ENCODE data around the gene CGNL1. TPM values are rescaled to one million over a fixed set of nuclear protein-coding genes. Genes with fewer than 3 reads are reported as not detected.

The CGNL1 gene
- total RNA-seq, 2 experiments from 2014 or later, result not detected

DNA sequence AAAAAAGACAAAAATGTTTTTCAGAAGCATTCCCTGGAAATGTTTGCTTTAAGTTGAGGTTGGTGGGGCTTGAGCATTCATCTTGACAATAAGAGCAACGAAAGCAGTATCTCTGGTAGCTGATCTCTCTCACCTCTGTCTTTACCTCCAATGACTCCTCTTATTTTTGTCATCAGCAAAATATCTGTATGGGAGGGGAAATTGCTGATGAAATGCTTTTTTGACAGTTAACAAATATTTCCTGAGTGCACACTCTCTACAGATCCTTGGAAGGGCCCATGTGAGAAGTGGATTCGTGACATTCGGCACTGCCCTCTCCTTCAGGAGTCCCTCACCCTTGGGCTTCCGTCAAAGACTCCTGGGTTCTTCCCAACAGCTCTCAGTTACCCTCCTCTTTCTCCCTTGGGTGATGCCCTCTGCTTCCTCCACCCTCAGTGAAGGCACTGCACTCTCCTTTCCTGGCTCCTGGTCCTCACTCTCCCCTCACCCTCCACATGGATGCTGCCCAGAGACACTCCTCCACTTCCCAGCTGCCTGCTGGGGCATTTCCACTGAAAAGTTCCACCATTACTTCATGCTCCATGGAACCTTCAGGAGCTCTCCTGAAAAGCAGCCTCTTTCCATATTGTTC lies 2.9 kb upstream of the CGNL1 start:
- peaks cover 36% of the 10 kb centered on the region for H3K27me3 Mint-ChIP-seq
- no peak overlapping the region for H3K4me3 Mint-ChIP-seq
- H3K4me1 Mint-ChIP-seq, result peaks cover 10% of the 10 kb centered on the region
- POLR2A ChIA-PET, result no interaction called here
- no peaks in the 10 kb centered on the region for H3K9me3 Mint-ChIP-seq (ENCODE audit: low read depth)
- no peaks in the 10 kb centered on the region for H3K36me3 Mint-ChIP-seq (ENCODE audit: low read depth)
- no peak overlapping the region for H3K27ac Mint-ChIP-seq
- CTCF ChIA-PET, result no interaction called here
- no peak for DNase-seq
- ATAC-seq, result no peak
- intact Hi-C loops (cut with DNase I, micrococcal nuclease), result no loop called here

DNA sequence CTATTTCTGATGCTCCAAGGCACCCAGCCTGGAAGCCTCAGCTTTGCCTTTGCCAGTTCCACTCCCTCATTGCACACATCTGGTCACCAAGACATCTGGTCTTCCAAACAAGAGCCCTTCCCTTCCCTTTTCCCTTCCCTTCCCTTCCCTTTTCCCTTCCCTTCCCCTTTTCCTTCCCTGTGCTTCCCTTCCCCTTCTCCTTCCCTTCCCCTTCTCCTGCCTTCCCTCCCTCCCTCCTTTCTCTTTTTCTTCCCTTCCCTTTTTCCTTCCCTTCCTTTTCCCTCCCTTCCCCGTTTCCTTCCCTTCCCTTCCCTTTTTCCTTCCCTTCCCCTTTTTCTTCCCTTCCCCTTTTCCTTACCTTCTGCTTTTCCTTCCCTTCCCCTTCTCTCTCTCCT lies 2.4 kb upstream of the CGNL1 start:
- H3K27ac Mint-ChIP-seq, result no peak overlapping the region
- H3K4me3 Mint-ChIP-seq, result no peak overlapping the region
- H3K27me3 Mint-ChIP-seq, result peaks cover 39% of the 10 kb centered on the region
- peaks cover 10% of the 10 kb centered on the region for H3K4me1 Mint-ChIP-seq
- ATAC-seq (no peak), DNase-seq (no peak)
- POLR2A ChIA-PET, result no interaction called here
- no peaks in the 10 kb centered on the region for H3K9me3 Mint-ChIP-seq (ENCODE audit: low read depth)
- intact Hi-C loops (cut with DNase I, micrococcal nuclease), result no loop called here
- CTCF ChIA-PET, result no interaction called here
- no peaks in the 10 kb centered on the region for H3K36me3 Mint-ChIP-seq (ENCODE audit: low read depth)

DNA sequence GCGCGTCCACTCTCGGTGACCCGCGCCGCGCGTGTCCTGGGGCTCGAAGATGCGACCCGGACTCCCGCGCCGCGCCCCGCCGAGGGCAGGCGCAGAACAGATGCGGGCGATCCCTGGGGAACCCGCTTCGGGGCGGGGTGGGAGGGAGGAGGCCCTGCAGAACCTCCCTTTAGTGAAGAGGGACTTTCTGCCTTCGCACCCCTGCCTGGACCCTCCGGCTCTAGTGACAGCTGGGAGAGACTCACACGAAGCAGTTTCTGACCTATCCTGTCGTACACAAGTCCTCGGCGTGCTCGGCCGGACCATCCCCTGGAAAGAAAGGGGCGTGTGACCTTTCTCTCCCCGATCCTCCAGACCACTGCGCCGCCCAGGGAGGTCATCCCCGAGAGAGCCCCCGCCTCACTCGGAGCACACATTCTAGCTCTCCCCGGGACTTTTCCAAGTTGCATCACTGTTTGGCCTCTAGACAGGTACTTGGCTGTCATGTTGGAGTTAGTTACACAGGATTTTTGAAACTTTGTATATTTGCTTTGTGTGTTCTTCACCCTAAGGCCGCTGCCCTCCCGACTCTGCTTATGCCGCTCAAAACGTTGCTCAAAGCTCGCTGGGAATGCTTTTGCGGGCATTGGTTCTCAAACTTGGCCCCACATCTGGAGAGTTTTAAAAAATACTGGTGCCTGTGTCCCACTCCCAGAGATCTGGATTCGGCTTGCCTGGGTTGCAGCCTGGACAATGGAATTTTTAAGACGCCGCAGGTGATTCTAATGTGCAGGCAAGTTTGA lies 582 bp downstream of the CGNL1 start:
- no peaks in the 10 kb centered on the region for H3K9me3 Mint-ChIP-seq (ENCODE audit: low read depth)
- H3K4me1 Mint-ChIP-seq, result peaks cover 10% of the 10 kb centered on the region
- POLR2A ChIA-PET, result no interaction called here
- intact Hi-C loops (cut with DNase I, micrococcal nuclease), result no loop called here
- H3K27me3 Mint-ChIP-seq, result peaks cover 43% of the 10 kb centered on the region
- H3K27ac Mint-ChIP-seq, result no peak overlapping the region
- DNase-seq (peak; percentile 7), ATAC-seq (no peak)
- peak overlapping the region; percentile 36 for H3K4me3 Mint-ChIP-seq
- no peaks in the 10 kb centered on the region for H3K36me3 Mint-ChIP-seq (ENCODE audit: low read depth)
- CTCF ChIA-PET, result no interaction called here

DNA sequence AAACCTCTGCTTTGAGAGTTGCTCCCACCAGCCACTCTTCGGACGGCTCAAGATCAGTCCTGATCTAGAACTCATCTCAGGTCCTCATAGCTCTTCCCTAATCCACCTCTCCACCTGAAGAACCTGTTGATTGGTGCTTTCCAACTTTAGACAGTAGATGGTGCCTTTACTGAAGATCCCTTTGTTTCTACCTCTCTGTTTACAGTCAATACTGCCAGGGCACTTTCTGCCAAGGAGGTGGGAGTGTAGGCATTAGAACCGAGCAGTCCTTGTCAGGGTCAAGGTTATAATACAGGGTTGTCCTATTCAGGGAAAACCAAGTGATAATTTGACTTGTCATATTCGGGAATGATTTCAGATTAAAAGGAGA lies 1.2 kb downstream of the CGNL1 start:
- ChIA-PET POLR2A (no interaction called here), CTCF (no interaction called here)
- Mint-ChIP-seq H3K9me3 (ENCODE audit: low read depth) (no peaks in the 10 kb centered on the region), H3K36me3 (ENCODE audit: low read depth) (no peaks in the 10 kb centered on the region), H3K27me3 (peaks cover 44% of the 10 kb centered on the region), H3K27ac (no peak overlapping the region), H3K4me1 (peaks cover 10% of the 10 kb centered on the region), H3K4me3 (peak overlapping the region; percentile 9)
- ATAC-seq, result no peak
- intact Hi-C loops (cut with DNase I, micrococcal nuclease), result no loop called here
- no peak for DNase-seq

DNA sequence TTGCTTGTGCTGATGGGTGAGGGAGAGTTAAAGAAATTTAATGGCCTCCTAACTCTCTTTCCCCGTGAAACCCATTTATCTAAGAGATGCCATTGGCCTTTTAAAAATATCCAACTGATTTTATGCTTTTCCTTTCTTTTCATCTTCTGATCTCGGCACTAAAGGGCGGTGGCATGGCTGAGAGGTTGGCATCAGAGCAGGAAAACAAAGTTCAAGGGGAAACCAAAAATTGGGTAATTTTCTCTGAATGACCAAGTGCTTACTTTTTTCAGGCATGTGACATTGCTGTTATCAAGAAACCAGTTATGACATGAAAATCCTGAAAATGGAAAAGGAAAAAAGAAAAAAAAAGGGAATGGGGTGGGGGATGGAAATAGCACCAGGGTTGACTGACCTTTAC lies 3.2 kb downstream of the CGNL1 start:
- ATAC-seq (no peak), DNase-seq (no peak)
- no peaks in the 10 kb centered on the region for H3K36me3 Mint-ChIP-seq (ENCODE audit: low read depth)
- CTCF ChIA-PET, result no interaction called here
- H3K9me3 Mint-ChIP-seq (ENCODE audit: low read depth), result no peaks in the 10 kb centered on the region
- POLR2A ChIA-PET, result no interaction called here
- intact Hi-C loops (cut with DNase I, micrococcal nuclease), result no loop called here
- H3K4me1 Mint-ChIP-seq, result peaks cover 10% of the 10 kb centered on the region
- H3K27me3 Mint-ChIP-seq, result peaks cover 36% of the 10 kb centered on the region
- H3K27ac Mint-ChIP-seq, result no peak overlapping the region
- H3K4me3 Mint-ChIP-seq, result no peak overlapping the region

DNA sequence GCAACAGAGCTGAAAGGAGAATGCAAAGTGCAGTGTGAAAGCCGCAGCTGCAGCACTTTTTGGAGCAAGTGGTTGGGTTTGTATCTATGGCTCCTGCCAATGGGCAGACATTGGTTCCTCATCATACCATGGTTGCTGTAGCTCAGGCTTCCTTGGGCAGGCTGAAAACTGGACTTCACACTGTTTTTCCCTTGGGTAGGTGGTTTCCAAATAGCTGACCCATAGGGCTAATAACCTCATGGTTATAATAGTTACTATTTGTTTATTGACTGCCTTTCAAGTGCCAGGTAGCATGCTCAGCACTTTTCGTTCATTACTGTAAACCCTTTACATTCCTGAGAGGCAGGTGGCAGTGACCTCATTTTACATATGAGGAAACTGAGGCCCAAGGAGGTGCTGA lies 4.5 kb downstream of the CGNL1 start:
- no peak overlapping the region for H3K4me3 Mint-ChIP-seq
- H3K9me3 Mint-ChIP-seq (ENCODE audit: low read depth), result no peaks in the 10 kb centered on the region
- DNase-seq, result no peak
- peaks cover 9% of the 10 kb centered on the region for H3K4me1 Mint-ChIP-seq
- CTCF ChIA-PET, result no interaction called here
- POLR2A ChIA-PET, result no interaction called here
- H3K27me3 Mint-ChIP-seq, result peaks cover 25% of the 10 kb centered on the region
- intact Hi-C loops (cut with DNase I, micrococcal nuclease), result no loop called here
- no peak for ATAC-seq
- H3K27ac Mint-ChIP-seq, result no peak overlapping the region
- no peaks in the 10 kb centered on the region for H3K36me3 Mint-ChIP-seq (ENCODE audit: low read depth)

DNA sequence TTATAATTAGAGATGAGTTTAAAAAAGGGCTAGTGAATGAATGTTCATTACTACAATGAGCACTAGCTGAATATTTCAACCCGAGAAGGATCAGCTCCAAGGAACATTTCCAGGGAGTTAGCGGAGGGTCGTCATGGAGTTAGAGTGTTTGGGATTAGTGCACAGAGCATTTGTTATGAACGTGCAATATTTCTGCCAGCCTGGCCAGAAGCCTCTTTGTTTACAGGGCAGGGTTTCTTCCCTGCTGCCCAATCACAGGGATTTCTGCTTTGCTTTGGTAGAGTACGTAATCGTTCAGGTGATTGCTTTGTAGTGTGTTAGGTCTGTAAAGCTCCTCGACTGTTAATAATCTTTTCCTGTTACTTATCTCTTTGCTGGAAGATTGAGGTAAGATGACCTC lies 5.9 kb downstream of the CGNL1 start:
- Mint-ChIP-seq H3K4me1 (peaks cover 3% of the 10 kb centered on the region), H3K9me3 (ENCODE audit: low read depth) (no peaks in the 10 kb centered on the region), H3K36me3 (ENCODE audit: low read depth) (no peaks in the 10 kb centered on the region), H3K27ac (no peak overlapping the region), H3K27me3 (peaks cover 19% of the 10 kb centered on the region), H3K4me3 (no peak overlapping the region)
- CTCF ChIA-PET, result interaction anchor here (1.2 kb wide), 1 partner anchor 891 kb away, joined by 3 read pairs; no protein-coding TSS in a partner anchor
- no peak for ATAC-seq
- intact Hi-C loops (cut with DNase I, micrococcal nuclease), result no loop called here
- POLR2A ChIA-PET, result no interaction called here
- no peak for DNase-seq

DNA sequence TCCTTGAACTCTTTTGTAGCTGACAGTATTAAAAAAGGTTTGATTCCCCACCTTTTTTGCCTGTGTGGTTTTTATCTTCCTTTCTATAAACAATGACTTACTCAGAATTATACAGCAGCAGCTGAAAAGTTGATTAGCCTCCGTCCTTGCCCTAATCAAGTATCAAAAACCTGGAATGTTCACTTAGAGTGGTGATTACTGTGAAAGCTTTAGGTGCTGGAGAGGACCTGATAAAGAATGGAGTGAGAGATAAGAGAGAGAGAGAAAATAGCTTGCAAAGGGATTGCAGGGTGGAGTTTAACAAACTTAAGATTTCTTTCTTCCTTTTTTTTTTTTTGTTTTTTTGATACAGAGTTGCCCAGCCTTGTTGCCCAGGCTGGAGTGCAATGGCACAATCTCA lies 6.7 kb downstream of the CGNL1 start:
- CTCF ChIA-PET, result interaction anchor here (1.2 kb wide), 1 partner anchor 892 kb away, joined by 3 read pairs; no protein-coding TSS in a partner anchor

DNA sequence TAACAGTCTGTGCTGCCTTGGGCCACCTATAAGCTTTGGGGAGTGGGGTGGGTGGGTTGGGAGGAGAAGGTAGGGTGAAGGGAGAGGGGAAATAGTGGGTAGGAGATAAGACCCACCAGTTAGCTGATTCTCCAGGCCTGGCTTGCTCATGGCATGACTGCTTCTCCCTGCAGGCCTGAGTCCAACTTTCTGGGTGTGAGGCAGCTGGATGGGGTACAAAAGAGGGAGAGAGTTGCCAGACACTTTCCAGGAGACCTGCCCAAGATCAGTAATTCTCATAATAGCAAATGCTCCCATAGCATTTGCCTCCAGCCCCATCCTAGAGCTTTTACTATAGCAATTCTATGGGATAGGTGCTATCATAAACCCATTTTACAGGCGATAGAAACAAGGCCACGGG lies 7.7 kb downstream of the CGNL1 start:
- ChIA-PET POLR2A (no interaction called here), CTCF (interaction anchor here (0.6 to 0.8 kb wide), 6 partner anchors 9 to 1091 kb away, joined by 3 to 4 read pairs (median 3); no protein-coding TSS in a partner anchor)
- Mint-ChIP-seq H3K4me1 (no peaks in the 10 kb centered on the region), H3K36me3 (ENCODE audit: low read depth) (no peaks in the 10 kb centered on the region), H3K4me3 (no peak overlapping the region), H3K27me3 (peaks cover 7% of the 10 kb centered on the region), H3K27ac (no peak overlapping the region), H3K9me3 (ENCODE audit: low read depth) (no peaks in the 10 kb centered on the region)
- no peak for DNase-seq
- no peak for ATAC-seq
- intact Hi-C loops (cut with DNase I, micrococcal nuclease), result no loop called here

More for the DNA sequence above, 6.7 kb downstream of the CGNL1 start:
- no peaks in the 10 kb centered on the region for H3K9me3 Mint-ChIP-seq (ENCODE audit: low read depth)
- intact Hi-C loops (cut with DNase I, micrococcal nuclease), result no loop called here
- POLR2A ChIA-PET, result no interaction called here
- no peak for DNase-seq
- no peak overlapping the region for H3K4me3 Mint-ChIP-seq
- no peaks in the 10 kb centered on the region for H3K4me1 Mint-ChIP-seq
- H3K27me3 Mint-ChIP-seq, result peaks cover 11% of the 10 kb centered on the region
- H3K36me3 Mint-ChIP-seq (ENCODE audit: low read depth), result no peaks in the 10 kb centered on the region
- ATAC-seq, result no peak
- H3K27ac Mint-ChIP-seq, result no peak overlapping the region

DNA sequence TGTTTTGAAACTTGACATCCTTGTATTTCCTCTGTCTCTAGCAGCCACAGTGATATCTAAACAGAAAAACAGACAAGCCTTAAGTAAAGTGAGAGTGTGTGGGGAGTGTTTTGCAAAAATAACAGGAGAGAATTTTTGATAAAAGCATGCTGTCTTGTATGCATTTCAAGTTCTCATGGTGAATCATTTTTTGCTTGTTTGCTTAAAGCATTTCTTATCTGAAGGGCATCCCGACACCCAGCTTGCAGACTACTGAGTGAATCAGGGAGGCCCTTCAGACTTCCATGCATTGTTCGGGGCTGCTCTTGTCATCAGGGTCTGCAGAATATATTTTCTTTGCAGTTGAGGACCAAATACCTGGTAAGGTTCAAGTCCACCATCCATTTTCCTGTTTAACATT lies 8.5 kb downstream of the CGNL1 start:
- Mint-ChIP-seq H3K4me1 (no peaks in the 10 kb centered on the region), H3K9me3 (ENCODE audit: low read depth) (no peaks in the 10 kb centered on the region), H3K27ac (no peak overlapping the region), H3K4me3 (no peak overlapping the region), H3K27me3 (peaks cover 6% of the 10 kb centered on the region), H3K36me3 (ENCODE audit: low read depth) (no peaks in the 10 kb centered on the region)
- intact Hi-C loops (cut with DNase I, micrococcal nuclease), result no loop called here
- CTCF ChIA-PET, result interaction anchor here (0.8 kb wide), 1 partner anchor 17 kb away, joined by 3 read pairs; no protein-coding TSS in a partner anchor
- ATAC-seq (no peak), DNase-seq (no peak)
- POLR2A ChIA-PET, result no interaction called here

DNA sequence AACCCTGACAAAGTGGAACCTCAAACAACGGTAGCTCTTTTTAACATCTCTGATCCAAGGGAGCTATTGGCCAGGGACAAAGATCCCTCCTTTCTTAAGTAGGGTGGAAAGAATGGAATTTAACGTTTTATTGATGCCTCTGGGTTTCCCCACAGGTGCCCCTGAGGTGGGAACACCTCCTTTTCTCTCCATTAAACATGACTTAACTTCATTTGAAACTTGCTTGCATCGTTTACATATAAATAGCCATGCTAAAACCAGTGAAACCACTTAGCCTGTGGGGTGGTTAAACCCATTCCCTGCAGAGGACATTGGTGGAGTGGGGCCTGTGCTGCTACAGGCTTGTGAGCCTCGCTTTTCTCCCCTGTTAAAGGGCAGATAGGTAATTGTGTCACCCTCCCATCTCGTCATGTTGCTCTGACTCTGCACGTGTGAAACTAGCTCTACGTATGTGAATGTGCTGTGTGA lies 9.7 kb downstream of the CGNL1 start:
- intact Hi-C loops (cut with DNase I, micrococcal nuclease), result no loop called here
- no peak overlapping the region for H3K27ac Mint-ChIP-seq
- no peaks in the 10 kb centered on the region for H3K9me3 Mint-ChIP-seq (ENCODE audit: low read depth)
- no peaks in the 10 kb centered on the region for H3K4me1 Mint-ChIP-seq
- POLR2A ChIA-PET, result no interaction called here
- H3K4me3 Mint-ChIP-seq, result no peak overlapping the region
- DNase-seq (no peak), ATAC-seq (no peak)
- H3K27me3 Mint-ChIP-seq, result peaks cover 8% of the 10 kb centered on the region
- H3K36me3 Mint-ChIP-seq (ENCODE audit: low read depth), result no peaks in the 10 kb centered on the region
- CTCF ChIA-PET, result interaction anchor here (1.1 kb wide), 1 partner anchor 173 kb away, joined by 3 read pairs; no protein-coding TSS in a partner anchor

DNA sequence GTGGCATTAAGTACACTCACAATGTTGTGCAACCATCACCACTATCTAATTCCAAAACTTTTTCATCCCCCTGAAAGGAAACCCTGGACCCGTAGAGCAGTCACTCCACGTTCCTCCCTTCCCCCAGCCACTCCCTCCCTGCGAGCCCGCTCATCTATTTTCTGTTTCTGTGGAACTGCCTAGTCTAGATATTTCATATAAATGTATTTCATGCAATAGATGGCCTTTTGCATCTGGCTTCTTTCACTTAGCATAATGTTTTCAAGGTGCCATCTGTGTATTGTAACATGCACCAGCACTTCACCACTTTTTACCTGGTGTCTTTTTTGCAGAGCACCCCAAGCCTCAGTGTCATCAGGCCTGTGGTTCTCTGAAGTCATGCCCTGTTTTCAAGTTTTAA lies 10.7 kb downstream of the CGNL1 start:
- no peak for DNase-seq
- ChIA-PET CTCF (interaction anchor here (1.1 kb wide), 1 partner anchor 172 kb away, joined by 3 read pairs; no protein-coding TSS in a partner anchor), POLR2A (no interaction called here)
- Mint-ChIP-seq H3K4me3 (no peak overlapping the region), H3K4me1 (no peaks in the 10 kb centered on the region), H3K27ac (no peak overlapping the region), H3K9me3 (ENCODE audit: low read depth) (no peaks in the 10 kb centered on the region), H3K27me3 (peaks cover 8% of the 10 kb centered on the region), H3K36me3 (ENCODE audit: low read depth) (no peaks in the 10 kb centered on the region)
- no peak for ATAC-seq
- intact Hi-C loops (cut with DNase I, micrococcal nuclease), result no loop called here
